ENCODE results near the gene XAGE3.
"Not testable (repeated sequence)": the region's sequence is repeated elsewhere in the genome, so short reads cannot be mapped to it uniquely, and the experiment has no call there.

Gene XAGE3
- 0 to 0.33 (median 0) reads per million in 17 experiments for total RNA-seq

GRCh38 chrX:52867610-52868348 is at the start of gene XAGE3:
Gene XAGE3, minus strand, starts transcription at chrX:52868083. Its CDS starts 950 bp downstream, at chrX:52867133.
- DNase-seq = no peak

- not testable (repeated sequence) for DNase-seq
These were observed 46.8 kb upstream of the XAGE3 start for GRCh38 chrX:52914704-52915103.

GRCh38 chrX:52913681-52914080 is 45.8 kb upstream of the XAGE3 start:
- DNase-seq = not testable (repeated sequence)

- not testable (repeated sequence) for DNase-seq
These were observed 41.6 kb upstream of the XAGE3 start for GRCh38 chrX:52909313-52909969.

- DNase-seq = not testable (repeated sequence)
These were observed 40.0 kb upstream of the XAGE3 start for GRCh38 chrX:52907900-52908299.

GRCh38 chrX:52907137-52907536 is 39.3 kb upstream of the XAGE3 start:
- DNase-seq = not testable (repeated sequence)

GRCh38 chrX:52906072-52906471 is 38.2 kb upstream of the XAGE3 start:
- DNase-seq = not testable (repeated sequence)

- not testable (repeated sequence) for DNase-seq
These were observed 37.6 kb upstream of the XAGE3 start for GRCh38 chrX:52905531-52905930.

- DNase-seq = not testable (repeated sequence)
These were observed 29.2 kb upstream of the XAGE3 start, which contains the start of gene FAM156B for GRCh38 chrX:52896855-52897709. Gene FAM156B, plus strand, starts transcription at chrX:52897330. Its CDS starts 9,896 bp downstream, at chrX:52907226.

GRCh38 chrX:52896438-52896837 is 28.6 kb upstream of the XAGE3 start:
- DNase-seq = not testable (repeated sequence)

GRCh38 chrX:52888090-52888489 is 20.2 kb upstream of the XAGE3 start:
- DNase-seq = not testable (repeated sequence)

- DNase-seq = not testable (repeated sequence)
These were observed 19.6 kb upstream of the XAGE3 start for GRCh38 chrX:52887459-52887858.

- not testable (repeated sequence) for DNase-seq
These were observed 8.5 kb upstream of the XAGE3 start for GRCh38 chrX:52876386-52876785.

GRCh38 chrX:52875436-52875835 is 7.6 kb upstream of the XAGE3 start:
- DNase-seq = not testable (repeated sequence)

- DNase-seq = no peak
These were observed 6.8 kb upstream of the XAGE3 start for GRCh38 chrX:52874661-52875060.

GRCh38 chrX:52873825-52874224 is 5.9 kb upstream of the XAGE3 start:
- DNase-seq = not testable (repeated sequence)

GRCh38 chrX:52870046-52870445 is 2.2 kb upstream of the XAGE3 start:
- no peak for DNase-seq

GRCh38 chrX:52865343-52865998 is 2.4 kb downstream of the XAGE3 start:
- DNase-seq = no peak

GRCh38 chrX:52856991-52857525 is 10.8 kb downstream of the XAGE3 start:
- DNase-seq = not testable (repeated sequence)

GRCh38 chrX:52852110-52852860 is 15.6 kb downstream of the XAGE3 start:
- DNase-seq = no peak

- not testable (repeated sequence) for DNase-seq
These were observed 24.3 kb downstream of the XAGE3 start for GRCh38 chrX:52843619-52844018.

Measured in suppressor macrophage (primary cell).